K562 (cell line): ENCODE results near the gene NOX5. TPM values are rescaled to one million over a fixed set of nuclear protein-coding genes. Genes with fewer than 3 reads are reported as not detected.

Experiments
- ATAC-seq: fragments of 200-7000 bp; cut with Tn5 transposase; 3 replicates; pipeline ENCODE4 v1.9.1; 2020; ENCODE audit warnings: moderate library complexity
- BruUV-seq: library from RNA; stranded (reverse); fragments of 400-500 nt; replicated peaks from 2 replicates; lab custom pipeline; 2021; lab: Mats Ljungman, UMichigan
- CTCF ChIA-PET: fragments of 300-600 bp; formaldehyde crosslinking; extraction: SDS; loops from one replicate; lab custom pipeline; 2021; ENCODE audit warnings: low intra/inter-chr PET ratio; lab: Yijun Ruan, JAX
- POLR2A ChIA-PET: fragments of 300-600, 350-650 bp; sonication (Branson Sonifier 250); formaldehyde crosslinking; extraction: SDS; loops from one replicate; lab custom pipeline; 2021; ENCODE audit warnings: antibody characterized with exemption, inconsistent platforms; lab: Yijun Ruan, JAX
- DNase-seq, 4 experiments: peaks; one replicate each; pipeline versions ENCODE4 v3.0.0 to v3.0.0-alpha.2; 2011 to 2018; ENCODE audit warnings: low spot score in 3 of 4, mixed read lengths in 3 of 4; ENCODE audit errors: extremely low read depth in 1 of 4
- FAIRE-seq: peaks from 2 replicates; lab custom pipeline; 2011; peaks lifted over from hg19 to GRCh38; lab: Jason Lieb, UNC
- H2AFZ ChIP-seq: 2 replicates; pipeline ENCODE4 v1.6.0; 2011; ENCODE audit warnings: low read depth, low read length, control low read depth, inconsistent platforms
- H3K27ac ChIP-seq: fragments of 200-600 bp; 3 replicates; pipeline ENCODE4 v1.8.0; 2011; ENCODE audit warnings: low read depth, mild to moderate bottlenecking, control low read depth, inconsistent platforms, low read length, moderate library complexity, mixed read lengths; ENCODE audit errors: extremely low read depth
- H3K27me3 ChIP-seq, 2 experiments: fragments of 300-600 bp in 1 of 2; 2 replicates in 1 of 2; 3 replicates in 1 of 2; pipeline versions ENCODE4 v1.6.0 to v1.8.0; 2011; ENCODE audit warnings: inconsistent platforms in 2 of 2, low read length in 2 of 2, mild to moderate bottlenecking in 1 of 2, mixed read lengths in 1 of 2, moderate library complexity in 1 of 2; ENCODE audit not compliant: control insufficient read depth in 2 of 2, insufficient read depth in 2 of 2
- H3K36me3 ChIP-seq: fragments of 300-600 bp; 3 replicates; pipeline ENCODE4 v1.8.0; 2011; ENCODE audit warnings: mild to moderate bottlenecking, low read length, inconsistent platforms; ENCODE audit not compliant: control insufficient read depth, insufficient read depth
- H3K4me1 ChIP-seq, 2 experiments: fragments of 200-600 bp in 1 of 2; replicated peaks in 1 of 2; 2 replicates in 1 of 2; 3 replicates in 1 of 2; pipeline versions ENCODE4 v1.5.1 to v1.8.0; 2011; ENCODE audit warnings: inconsistent platforms in 2 of 2, low read length in 2 of 2, mild to moderate bottlenecking in 1 of 2, mixed read lengths in 1 of 2, moderate library complexity in 1 of 2; ENCODE audit not compliant: control insufficient read depth in 2 of 2, insufficient read depth in 2 of 2
- H3K4me2 ChIP-seq: 2 replicates; pipeline ENCODE4 v1.6.1; 2011; ENCODE audit warnings: low read length, control low read depth, inconsistent platforms, mixed read lengths; ENCODE audit not compliant: insufficient read depth
- H3K4me3 ChIP-seq: fragments of 200-600 bp; sonication (generic), shearing (Covaris generic); 2 replicates; pipeline ENCODE4 v1.5.1; 2016; ENCODE audit warnings: control low read depth, inconsistent platforms
- H3K79me2 ChIP-seq: fragments of 200-600 bp; 3 replicates; pipeline ENCODE4 v1.8.0; 2011; ENCODE audit warnings: low read length, inconsistent platforms; ENCODE audit not compliant: control insufficient read depth, insufficient read depth
- H3K9ac ChIP-seq, 2 experiments: 2 replicates each; pipeline versions ENCODE4 v1.6.0 to v1.6.1; 2011; ENCODE audit warnings: low read depth in 2 of 2, low read length in 2 of 2, control low read depth in 1 of 2, inconsistent platforms in 1 of 2, mild to moderate bottlenecking in 1 of 2, mixed read lengths in 1 of 2; ENCODE audit not compliant: insufficient read depth in 1 of 2
- H3K9me1 ChIP-seq: one replicate; pipeline ENCODE4 v1.6.0; 2011; ENCODE audit warnings: inconsistent platforms, mild to moderate bottlenecking, low read length, moderate library complexity; ENCODE audit not compliant: control insufficient read depth, insufficient read depth
- H3K9me3 ChIP-seq: replicated peaks from 2 replicates; pipeline ENCODE4 v1.5.1; 2011; ENCODE audit warnings: low read depth, low read length, inconsistent platforms; ENCODE audit not compliant: control insufficient read depth, insufficient read depth
- H4K20me1 ChIP-seq: replicated peaks from 2 replicates; pipeline ENCODE4 v1.6.1; 2011; ENCODE audit warnings: low read length, inconsistent platforms, mixed read lengths; ENCODE audit not compliant: control insufficient read depth, insufficient read depth
- HOXB6 ChIP-seq: fragments of 250-450 bp; sonication (Bioruptor Pico); IDR thresholded peaks from 2 replicates; pipeline ENCODE4 v1.5.1; 2022; ENCODE audit warnings: mild to moderate bottlenecking, borderline replicate concordance
- RBM25 ChIP-seq: fragments of 200-400 bp; formaldehyde crosslinking; IDR thresholded peaks from 2 replicates; pipeline ENCODE4 v1.6.1; 2018; ENCODE audit warnings: low read length, low read depth, moderate library complexity; ENCODE audit not compliant: severe bottlenecking
- ZC3H4 ChIP-seq: sonication (generic); formaldehyde crosslinking; IDR thresholded peaks from 2 replicates; pipeline ENCODE4 v1.9.0; 2021; ENCODE audit warnings: missing genetic modification reagents, borderline replicate concordance
- ZFP36 ChIP-seq: fragments of 150-350 bp; IDR thresholded peaks from 2 replicates; pipeline ENCODE4 v1.6.1; 2018; ENCODE audit warnings: low read length, low read depth; ENCODE audit not compliant: partially characterized antibody
- ZNF253 ChIP-seq: fragments of 250-450 bp; sonication (Bioruptor Pico); conservative IDR thresholded peaks from 2 replicates; pipeline ENCODE4 v1.6.1; 2021; ENCODE audit warnings: mild to moderate bottlenecking
- WGBS: fragments of 100-300 bp; shearing (Covaris generic); methylation state at CpG from one replicate; pipeline ENCODE4 v1.1.6; 2016; ENCODE audit warnings: low coverage, mixed read lengths; ENCODE audit not compliant: insufficient coverage; ENCODE audit errors: missing lambda C conversion rate; 5-methylcytosine and 5-hydroxymethylcytosine counted together
- in situ Hi-C: fragments of 300-500 bp; cut with MboI; formaldehyde crosslinking; loops from 4 replicates; pipeline ENCODE4 v1.15.0; 2018; ENCODE audit warnings: inconsistent platforms, mixed read lengths
- intact Hi-C: fragments of 100-400 bp; cut with micrococcal nuclease; formaldehyde crosslinking; loops from 2 replicates; pipeline ENCODE4 v1.14.2; 2022
- polyA plus RNA-seq, 8 experiments: library from polyadenylated mRNA; depleted of rRNA in 4 of 8; stranded (reverse) in 5 of 8; unstranded in 3 of 8; fragments of >200 nt; fragmentation: Nextera tagmentation in 2 of 8; fragmentation: Illumina TruSeq in 1 of 8; extraction: Ambion mirVana in 2 of 8; extraction: Trizol in 1 of 8; gene quantifications; 2 replicates each; pipeline versions ENCODE4 v1.2.1 to v1.2.3, GENCODE V29; 2011 to 2014; ENCODE audit warnings: inconsistent platforms in 1 of 8, missing spikeins in 1 of 8
- total RNA-seq, 7 experiments: library from RNA; depleted of rRNA in 6 of 7; stranded (reverse); fragments of >200 nt in 6 of 7; fragmentation: Illumina TruSeq in 2 of 7; extraction: Trizol in 2 of 7; gene quantifications; 2 replicates each; pipeline versions ENCODE4 v1.2.1 to v1.2.3, GENCODE V29; 2011 to 2021; ENCODE audit warnings: low replicate concordance in 1 of 7
- TF ChIP-seq, protein P1 (sequence below), 2 experiments: fragments of 450-650 bp; formaldehyde crosslinking in 1 of 2; IDR thresholded peaks; 2 replicates each; pipeline versions ENCODE4 v1.4.0 to v1.6.1; 2014 to 2020; ENCODE audit warnings: mild to moderate bottlenecking in 2 of 2, borderline replicate concordance in 1 of 2, low read depth in 1 of 2

Gene NOX5
- total and polyA plus RNA-seq, 9 of the 15 experiments (the other 6 are each of a cell fraction or from before 2014, with no cell fraction given): 0.01 TPM; not detected in 8

DNA sequence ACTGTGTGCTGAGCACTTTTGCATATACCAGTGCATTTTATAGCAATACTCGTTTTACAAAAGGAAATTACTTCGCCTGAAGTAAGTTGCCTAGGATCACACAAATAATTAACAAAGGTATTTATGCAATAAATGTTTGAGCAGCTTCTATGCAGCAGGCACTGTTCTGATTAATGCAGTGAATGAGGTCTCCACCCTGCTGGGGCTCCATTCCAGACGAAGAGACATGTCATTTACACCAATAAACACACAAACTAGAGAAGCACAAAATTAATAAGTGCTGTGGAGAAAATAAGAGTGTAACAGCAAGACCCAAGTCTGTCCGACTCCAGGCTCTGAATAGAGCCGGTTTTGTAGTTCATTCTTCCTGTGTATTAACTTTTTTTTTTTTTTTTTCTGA lies 17.5 kb downstream of the NOX5 start (continued):
- TF ChIP-seq ZNF253 (CRISPR knock-in tag) (no peak), ZC3H4 (no peak)

DNA sequence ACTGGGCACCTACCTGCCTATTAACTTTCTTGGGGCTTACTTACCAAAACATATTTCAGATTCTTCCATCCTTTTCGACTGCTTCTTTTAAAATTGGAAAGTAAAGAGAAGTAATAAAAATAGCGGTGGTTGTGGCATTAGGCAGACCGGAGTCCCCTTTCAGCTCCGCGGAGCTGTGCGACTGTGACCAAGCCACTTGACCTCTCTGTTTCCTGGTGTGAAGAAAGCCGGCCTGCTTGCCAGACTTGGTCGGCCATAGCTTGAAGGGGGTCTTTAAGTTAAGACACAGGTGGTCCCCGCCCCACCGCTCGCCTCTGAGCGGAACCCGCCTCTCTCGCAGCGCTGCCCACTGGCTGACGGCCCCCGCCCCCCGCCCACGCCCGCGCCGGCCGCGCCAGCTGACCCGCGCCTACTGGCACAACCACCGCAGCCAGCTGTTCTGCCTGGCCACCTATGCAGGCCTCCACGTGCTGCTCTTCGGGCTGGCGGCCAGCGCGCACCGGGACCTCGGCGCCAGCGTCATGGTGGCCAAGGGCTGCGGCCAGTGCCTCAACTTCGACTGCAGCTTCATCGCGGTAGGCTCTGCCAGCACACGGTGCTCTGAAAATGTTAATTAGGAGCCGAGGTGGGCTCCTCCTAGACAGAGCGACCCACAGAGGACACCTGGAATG lies 18.3 kb downstream of the NOX5 start:
- TF ChIP-seq, protein P1, sequence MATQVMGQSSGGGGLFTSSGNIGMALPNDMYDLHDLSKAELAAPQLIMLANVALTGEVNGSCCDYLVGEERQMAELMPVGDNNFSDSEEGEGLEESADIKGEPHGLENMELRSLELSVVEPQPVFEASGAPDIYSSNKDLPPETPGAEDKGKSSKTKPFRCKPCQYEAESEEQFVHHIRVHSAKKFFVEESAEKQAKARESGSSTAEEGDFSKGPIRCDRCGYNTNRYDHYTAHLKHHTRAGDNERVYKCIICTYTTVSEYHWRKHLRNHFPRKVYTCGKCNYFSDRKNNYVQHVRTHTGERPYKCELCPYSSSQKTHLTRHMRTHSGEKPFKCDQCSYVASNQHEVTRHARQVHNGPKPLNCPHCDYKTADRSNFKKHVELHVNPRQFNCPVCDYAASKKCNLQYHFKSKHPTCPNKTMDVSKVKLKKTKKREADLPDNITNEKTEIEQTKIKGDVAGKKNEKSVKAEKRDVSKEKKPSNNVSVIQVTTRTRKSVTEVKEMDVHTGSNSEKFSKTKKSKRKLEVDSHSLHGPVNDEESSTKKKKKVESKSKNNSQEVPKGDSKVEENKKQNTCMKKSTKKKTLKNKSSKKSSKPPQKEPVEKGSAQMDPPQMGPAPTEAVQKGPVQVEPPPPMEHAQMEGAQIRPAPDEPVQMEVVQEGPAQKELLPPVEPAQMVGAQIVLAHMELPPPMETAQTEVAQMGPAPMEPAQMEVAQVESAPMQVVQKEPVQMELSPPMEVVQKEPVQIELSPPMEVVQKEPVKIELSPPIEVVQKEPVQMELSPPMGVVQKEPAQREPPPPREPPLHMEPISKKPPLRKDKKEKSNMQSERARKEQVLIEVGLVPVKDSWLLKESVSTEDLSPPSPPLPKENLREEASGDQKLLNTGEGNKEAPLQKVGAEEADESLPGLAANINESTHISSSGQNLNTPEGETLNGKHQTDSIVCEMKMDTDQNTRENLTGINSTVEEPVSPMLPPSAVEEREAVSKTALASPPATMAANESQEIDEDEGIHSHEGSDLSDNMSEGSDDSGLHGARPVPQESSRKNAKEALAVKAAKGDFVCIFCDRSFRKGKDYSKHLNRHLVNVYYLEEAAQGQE (IDR thresholded peaks at IDR 0.05; ENCODE audit: borderline replicate concordance): no peak
- TF ChIP-seq, protein P1 (CRISPR knock-in tag; IDR thresholded peaks at IDR 0.05; ENCODE audit: low read depth): no peak
- peak; percentile 41 for TF ChIP-seq RBM25
- TF ChIP-seq HOXB6 (CRISPR knock-in tag): no peak
- peak; percentile 28 for TF ChIP-seq ZFP36
- TF ChIP-seq, all 486 proteins: peak for 2
- BruUV-seq: no TSS peak
- H3K27ac ChIP-seq: no peak overlapping the region
- H2AFZ ChIP-seq: no peak overlapping the region
- no peaks in the 10 kb centered on the region for H3K9me3 ChIP-seq
- H3K4me2 ChIP-seq: no peak overlapping the region
- H3K36me3 ChIP-seq: no peaks in the 10 kb centered on the region
- 0 out of 2 replicates have a peak, but pooled peaks cover 2% of the 10 kb centered on the region for H4K20me1 ChIP-seq
- no peak for DNase-seq
- no peak overlapping the region for H3K9ac ChIP-seq
- ChIA-PET POLR2A (interaction anchor here (0.7 kb wide), 1 partner anchor 486 kb away, joined by 3 read pairs; no protein-coding TSS in a partner anchor), CTCF (no interaction called here)
- H3K9me1 ChIP-seq: no peaks in the 10 kb centered on the region
- ATAC-seq: no peak
- no peaks in the 10 kb centered on the region for H3K79me2 ChIP-seq
- 52% methylated on average over 18 of the region's 43 CpGs for WGBS
- in situ Hi-C loops (no loop called here), intact Hi-C loops (loop anchor here (5.0 kb wide), 1 partner anchor 106 kb away; no protein-coding TSS in a partner anchor)
- H3K4me1 ChIP-seq: peaks cover 0 to 13% of the 10 kb centered on the region in 2 experiments; a peak in 1 of 5 replicates
- H3K27me3 ChIP-seq: peaks cover 2 to 38% of the 10 kb centered on the region in 2 experiments; a peak in 2 of 5 replicates
- no peak for FAIRE-seq
- H3K4me3 ChIP-seq: no peak overlapping the region
